WTC11 (cell line): Measurements from ENCODE around the gene CTIF. TPM values are rescaled to one million over a fixed set of nuclear protein-coding genes. Genes with fewer than 3 reads are reported as not detected.

Experiments
- ATAC-seq: fragments of 200-7000 bp; cut with Tn5 transposase; 2 replicates; pipeline ENCODE4 v1.10.0; 2021; ENCODE audit warnings: mild to moderate bottlenecking, moderate library complexity
- CTCF ChIA-PET: fragments of 300-600 bp; sonication (Branson Sonifier 250); formaldehyde crosslinking; loops from one replicate; lab custom pipeline; 2021; ENCODE audit warnings: antibody characterized with exemption; lab: Charles Lee
- POLR2A ChIA-PET: fragments of 350-600 bp; sonication (Branson Sonifier 250); formaldehyde crosslinking; loops from one replicate; lab custom pipeline; 2021; ENCODE audit warnings: antibody characterized with exemption; lab: Charles Lee
- DNase-seq: peaks from one replicate; pipeline ENCODE4 v3.0.0; 2021; ENCODE audit warnings: low spot score
- H3K27ac Mint-ChIP-seq: 2 replicates; pipeline ENCODE4 v1.8.0; 2021; ENCODE audit warnings: mixed read lengths
- H3K27me3 Mint-ChIP-seq: 2 replicates; pipeline ENCODE4 v1.8.0; 2021; ENCODE audit warnings: low read depth, mild to moderate bottlenecking, moderate library complexity, mixed read lengths
- H3K36me3 Mint-ChIP-seq: 2 replicates; pipeline ENCODE4 v1.8.0; 2021; ENCODE audit warnings: mixed read lengths
- H3K4me1 Mint-ChIP-seq: 2 replicates; pipeline ENCODE4 v1.8.0; 2022; ENCODE audit warnings: mixed read lengths
- H3K4me3 Mint-ChIP-seq: 2 replicates; pipeline ENCODE4 v1.8.0; 2021; ENCODE audit warnings: mild to moderate bottlenecking, moderate library complexity, mixed read lengths
- H3K9me3 Mint-ChIP-seq: 2 replicates; pipeline ENCODE4 v1.8.0; 2021; ENCODE audit warnings: mixed read lengths
- E2F4 ChIP-seq: sonication (generic); formaldehyde crosslinking; IDR thresholded peaks from 2 replicates; pipeline ENCODE4 v1.8.1; 2022; ENCODE audit warnings: low read depth, mild to moderate bottlenecking, moderate library complexity, missing genetic modification reagents, borderline replicate concordance
- GTF2I ChIP-seq: fragments of 250-450 bp; sonication (Bioruptor Pico); conservative IDR thresholded peaks from 2 replicates; pipeline ENCODE4 v1.4.0; 2021; ENCODE audit warnings: mild to moderate bottlenecking
- MLX ChIP-seq: sonication (generic); formaldehyde crosslinking; IDR thresholded peaks from 2 replicates; pipeline ENCODE4 v1.8.1; 2023; ENCODE audit warnings: mild to moderate bottlenecking, missing genetic modification reagents, moderate library complexity
- NFYB ChIP-seq: sonication (generic); formaldehyde crosslinking; conservative IDR thresholded peaks from 2 replicates; pipeline ENCODE4 v1.8.0; 2022; ENCODE audit warnings: low read depth, missing genetic modification reagents
- NR2C2 ChIP-seq: sonication (generic); formaldehyde crosslinking; IDR thresholded peaks from 2 replicates; pipeline ENCODE4 v1.8.0; 2022; ENCODE audit warnings: mild to moderate bottlenecking, missing genetic modification reagents
- PRRX2 ChIP-seq: fragments of 250-450 bp; sonication (Bioruptor Pico); IDR thresholded peaks from 2 replicates; pipeline ENCODE4 v1.8.0; 2021; ENCODE audit warnings: mild to moderate bottlenecking
- SP1 ChIP-seq: sonication (generic); formaldehyde crosslinking; conservative IDR thresholded peaks from 2 replicates; pipeline ENCODE4 v1.8.1; 2022; ENCODE audit warnings: missing genetic modification reagents
- TP53 ChIP-seq: sonication (generic); formaldehyde crosslinking; IDR thresholded peaks from 2 replicates; pipeline ENCODE4 v1.8.1; 2023; ENCODE audit warnings: mild to moderate bottlenecking, missing genetic modification reagents
- USF1 ChIP-seq: sonication (generic); formaldehyde crosslinking; IDR thresholded peaks from 2 replicates; pipeline ENCODE4 v1.8.0; 2022; ENCODE audit warnings: mild to moderate bottlenecking, missing genetic modification reagents
- ZBTB21 ChIP-seq: sonication (generic); formaldehyde crosslinking; IDR thresholded peaks from 2 replicates; pipeline ENCODE4 v1.8.1; 2023; ENCODE audit warnings: mild to moderate bottlenecking, missing genetic modification reagents, borderline replicate concordance
- ZMAT4 ChIP-seq: fragments of 250-450 bp; sonication (Bioruptor Pico); IDR thresholded peaks from 2 replicates; pipeline ENCODE4 v1.9.0; 2021; ENCODE audit warnings: mild to moderate bottlenecking
- ZNF317 ChIP-seq: sonication (generic); formaldehyde crosslinking; IDR thresholded peaks from 2 replicates; pipeline ENCODE4 v1.8.1; 2023; ENCODE audit warnings: low read depth, mild to moderate bottlenecking, moderate library complexity, missing genetic modification reagents, borderline replicate concordance
- ZNF423 ChIP-seq: fragments of 250-450 bp; sonication (Bioruptor Pico); IDR thresholded peaks from 2 replicates; pipeline ENCODE4 v2.1.2; 2022; ENCODE audit warnings: mild to moderate bottlenecking, moderate library complexity
- total RNA-seq: library from RNA; stranded (reverse); gene quantifications from 3 replicates; pipeline ENCODE4 v1.2.3, GENCODE V29; 2021
- TF ChIP-seq, protein P1 (sequence below): sonication (generic); formaldehyde crosslinking; IDR thresholded peaks from 2 replicates; pipeline ENCODE4 v1.8.1; 2022; ENCODE audit warnings: mild to moderate bottlenecking, missing genetic modification reagents, moderate library complexity, borderline replicate concordance
- TF ChIP-seq, protein P2 (sequence below): sonication (generic); formaldehyde crosslinking; conservative IDR thresholded peaks from 2 replicates; pipeline ENCODE4 v1.8.1; 2022; ENCODE audit warnings: mild to moderate bottlenecking, missing genetic modification reagents
- TF ChIP-seq, protein P3 (sequence below): fragments of 250-450 bp; sonication (Bioruptor Pico); IDR thresholded peaks from 2 replicates; pipeline ENCODE4 v1.8.0; 2021; ENCODE audit warnings: mild to moderate bottlenecking
- TF ChIP-seq, protein P4 (sequence below): sonication (generic); formaldehyde crosslinking; IDR thresholded peaks from 2 replicates; pipeline ENCODE4 v1.8.1; 2023; ENCODE audit warnings: mild to moderate bottlenecking, missing genetic modification reagents
- TF ChIP-seq, protein P5 (sequence below): fragments of 250-450 bp; sonication (Bioruptor Pico); IDR thresholded peaks from 2 replicates; pipeline ENCODE4 v2.1.2; 2022; ENCODE audit warnings: mild to moderate bottlenecking, moderate library complexity
- TF ChIP-seq, protein P6 (sequence below): sonication (generic); formaldehyde crosslinking; IDR thresholded peaks from 2 replicates; pipeline ENCODE4 v1.8.1; 2023; ENCODE audit warnings: mild to moderate bottlenecking, missing genetic modification reagents

CTIF gene
- total RNA-seq, 1 experiment from 2014 or later, result 28.5 TPM

DNA sequence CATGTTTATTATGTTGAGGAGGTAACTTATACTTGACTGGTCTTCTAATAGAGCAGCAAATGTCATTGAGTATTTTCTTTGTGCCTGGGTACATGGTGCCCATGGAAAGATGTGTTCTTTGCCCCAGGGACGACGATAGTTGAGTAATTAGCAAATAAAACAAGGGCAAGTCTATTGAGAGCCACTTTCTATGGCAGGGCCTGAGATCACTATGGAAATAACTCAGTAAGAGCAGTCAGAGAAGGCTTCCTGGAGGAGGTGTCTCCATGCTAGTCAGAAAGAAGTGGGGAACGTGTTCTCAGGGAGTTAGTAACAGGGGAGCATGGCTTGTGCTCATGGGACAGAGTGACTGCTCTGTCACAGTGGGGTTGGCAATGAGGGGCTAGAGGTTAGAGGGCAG is 28.6 kb downstream of the CTIF start (continued):
- TF ChIP-seq USF1 (no peak), ZNF423 (CRISPR knock-in tag) (no peak), ZNF317 (no peak), MLX (CRISPR knock-in tag) (no peak)
- TF ChIP-seq, protein P1, sequence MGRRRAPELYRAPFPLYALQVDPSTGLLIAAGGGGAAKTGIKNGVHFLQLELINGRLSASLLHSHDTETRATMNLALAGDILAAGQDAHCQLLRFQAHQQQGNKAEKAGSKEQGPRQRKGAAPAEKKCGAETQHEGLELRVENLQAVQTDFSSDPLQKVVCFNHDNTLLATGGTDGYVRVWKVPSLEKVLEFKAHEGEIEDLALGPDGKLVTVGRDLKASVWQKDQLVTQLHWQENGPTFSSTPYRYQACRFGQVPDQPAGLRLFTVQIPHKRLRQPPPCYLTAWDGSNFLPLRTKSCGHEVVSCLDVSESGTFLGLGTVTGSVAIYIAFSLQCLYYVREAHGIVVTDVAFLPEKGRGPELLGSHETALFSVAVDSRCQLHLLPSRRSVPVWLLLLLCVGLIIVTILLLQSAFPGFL, result no peak
- TF ChIP-seq, protein P2, sequence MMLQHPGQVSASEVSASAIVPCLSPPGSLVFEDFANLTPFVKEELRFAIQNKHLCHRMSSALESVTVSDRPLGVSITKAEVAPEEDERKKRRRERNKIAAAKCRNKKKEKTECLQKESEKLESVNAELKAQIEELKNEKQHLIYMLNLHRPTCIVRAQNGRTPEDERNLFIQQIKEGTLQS (CRISPR knock-in tag), result no peak

GRCh38 chr18:48569139-48569914 is 30.5 kb downstream of the CTIF start:
- H3K36me3 Mint-ChIP-seq, result peaks cover 14% of the 10 kb centered on the region
- peaks cover 26% of the 10 kb centered on the region for H3K4me1 Mint-ChIP-seq
- no peaks in the 10 kb centered on the region; the same call in 1 of the 2 replicates for H3K27me3 Mint-ChIP-seq
- CTCF ChIA-PET, result no interaction called here
- H3K27ac Mint-ChIP-seq, result no peak overlapping the region
- peaks cover 18% of the 10 kb centered on the region for H3K9me3 Mint-ChIP-seq
- TF ChIP-seq SP1 (no peak), ZMAT4 (no peak), NFYB (CRISPR knock-in tag) (no peak), TP53 (CRISPR knock-in tag) (no peak), E2F4 (CRISPR knock-in tag) (no peak), PRRX2 (no peak), NR2C2 (CRISPR knock-in tag) (no peak), ZBTB21 (CRISPR knock-in tag) (no peak), GTF2I (no peak)
- TF ChIP-seq, protein P1, result no peak
- TF ChIP-seq, protein P3, sequence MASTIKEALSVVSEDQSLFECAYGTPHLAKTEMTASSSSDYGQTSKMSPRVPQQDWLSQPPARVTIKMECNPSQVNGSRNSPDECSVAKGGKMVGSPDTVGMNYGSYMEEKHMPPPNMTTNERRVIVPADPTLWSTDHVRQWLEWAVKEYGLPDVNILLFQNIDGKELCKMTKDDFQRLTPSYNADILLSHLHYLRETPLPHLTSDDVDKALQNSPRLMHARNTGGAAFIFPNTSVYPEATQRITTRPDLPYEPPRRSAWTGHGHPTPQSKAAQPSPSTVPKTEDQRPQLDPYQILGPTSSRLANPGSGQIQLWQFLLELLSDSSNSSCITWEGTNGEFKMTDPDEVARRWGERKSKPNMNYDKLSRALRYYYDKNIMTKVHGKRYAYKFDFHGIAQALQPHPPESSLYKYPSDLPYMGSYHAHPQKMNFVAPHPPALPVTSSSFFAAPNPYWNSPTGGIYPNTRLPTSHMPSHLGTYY (CRISPR knock-in tag), result no peak
- TF ChIP-seq, protein P4, sequence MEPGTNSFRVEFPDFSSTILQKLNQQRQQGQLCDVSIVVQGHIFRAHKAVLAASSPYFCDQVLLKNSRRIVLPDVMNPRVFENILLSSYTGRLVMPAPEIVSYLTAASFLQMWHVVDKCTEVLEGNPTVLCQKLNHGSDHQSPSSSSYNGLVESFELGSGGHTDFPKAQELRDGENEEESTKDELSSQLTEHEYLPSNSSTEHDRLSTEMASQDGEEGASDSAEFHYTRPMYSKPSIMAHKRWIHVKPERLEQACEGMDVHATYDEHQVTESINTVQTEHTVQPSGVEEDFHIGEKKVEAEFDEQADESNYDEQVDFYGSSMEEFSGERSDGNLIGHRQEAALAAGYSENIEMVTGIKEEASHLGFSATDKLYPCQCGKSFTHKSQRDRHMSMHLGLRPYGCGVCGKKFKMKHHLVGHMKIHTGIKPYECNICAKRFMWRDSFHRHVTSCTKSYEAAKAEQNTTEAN, result no peak
- TF ChIP-seq, protein P5, sequence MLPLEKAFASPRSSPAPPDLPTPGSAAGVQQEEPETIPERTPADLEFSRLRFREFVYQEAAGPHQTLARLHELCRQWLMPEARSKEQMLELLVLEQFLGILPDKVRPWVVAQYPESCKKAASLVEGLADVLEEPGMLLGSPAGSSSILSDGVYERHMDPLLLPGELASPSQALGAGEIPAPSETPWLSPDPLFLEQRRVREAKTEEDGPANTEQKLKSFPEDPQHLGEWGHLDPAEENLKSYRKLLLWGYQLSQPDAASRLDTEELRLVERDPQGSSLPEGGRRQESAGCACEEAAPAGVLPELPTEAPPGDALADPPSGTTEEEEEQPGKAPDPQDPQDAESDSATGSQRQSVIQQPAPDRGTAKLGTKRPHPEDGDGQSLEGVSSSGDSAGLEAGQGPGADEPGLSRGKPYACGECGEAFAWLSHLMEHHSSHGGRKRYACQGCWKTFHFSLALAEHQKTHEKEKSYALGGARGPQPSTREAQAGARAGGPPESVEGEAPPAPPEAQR (CRISPR knock-in tag), result no peak
- TF ChIP-seq, protein P6, sequence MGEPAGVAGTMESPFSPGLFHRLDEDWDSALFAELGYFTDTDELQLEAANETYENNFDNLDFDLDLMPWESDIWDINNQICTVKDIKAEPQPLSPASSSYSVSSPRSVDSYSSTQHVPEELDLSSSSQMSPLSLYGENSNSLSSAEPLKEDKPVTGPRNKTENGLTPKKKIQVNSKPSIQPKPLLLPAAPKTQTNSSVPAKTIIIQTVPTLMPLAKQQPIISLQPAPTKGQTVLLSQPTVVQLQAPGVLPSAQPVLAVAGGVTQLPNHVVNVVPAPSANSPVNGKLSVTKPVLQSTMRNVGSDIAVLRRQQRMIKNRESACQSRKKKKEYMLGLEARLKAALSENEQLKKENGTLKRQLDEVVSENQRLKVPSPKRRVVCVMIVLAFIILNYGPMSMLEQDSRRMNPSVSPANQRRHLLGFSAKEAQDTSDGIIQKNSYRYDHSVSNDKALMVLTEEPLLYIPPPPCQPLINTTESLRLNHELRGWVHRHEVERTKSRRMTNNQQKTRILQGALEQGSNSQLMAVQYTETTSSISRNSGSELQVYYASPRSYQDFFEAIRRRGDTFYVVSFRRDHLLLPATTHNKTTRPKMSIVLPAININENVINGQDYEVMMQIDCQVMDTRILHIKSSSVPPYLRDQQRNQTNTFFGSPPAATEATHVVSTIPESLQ (CRISPR knock-in tag), result no peak
- POLR2A ChIA-PET, result no interaction called here
- ATAC-seq (no peak), DNase-seq (no peak)
- H3K4me3 Mint-ChIP-seq, result no peak overlapping the region
